Colonic mucosa (tissue), 4 donors: ENCODE results near the gene RABGAP1L. TPM values are rescaled to one million over a fixed set of nuclear protein-coding genes. Genes with fewer than 3 reads are reported as not detected.

Experiments
- DNase-seq: peaks from one replicate; pipeline ENCODE4 v3.0.0-alpha.2; 2020
- H3K27ac ChIP-seq: fragments of 200-600 bp; one replicate; pipeline ENCODE4 v1.8.0; 2021
- H3K27me3 ChIP-seq: fragments of 200-600 bp; one replicate; pipeline ENCODE4 v1.8.0; 2021
- H3K36me3 ChIP-seq: fragments of 200-600 bp; one replicate; pipeline ENCODE4 v1.8.0; 2021
- H3K4me1 ChIP-seq: fragments of 200-600 bp; one replicate; pipeline ENCODE4 v1.8.0; 2021; ENCODE audit warnings: mild to moderate bottlenecking
- H3K4me3 ChIP-seq: fragments of 200-600 bp; one replicate; pipeline ENCODE4 v1.8.0; 2021
- H3K9ac ChIP-seq, 2 donors: one replicate each; pipeline ENCODE4 v1.7.0; 2013; ENCODE audit warnings: control low read depth in 2 of 2, low read depth in 2 of 2, low read length in 2 of 2
- H3K9me3 ChIP-seq: fragments of 200-600 bp; one replicate; pipeline ENCODE4 v1.8.0; 2021
- intact Hi-C: fragments of 100-400 bp; cut with DNase I; formaldehyde crosslinking; loops from one replicate; pipeline ENCODE4 v1.14.1; 2022
- total RNA-seq, 2 donors: library from RNA; stranded (reverse); fragmentation: NEBNext Ultra II Directional in 1 of 2; extraction: Animal tissue kit (Norgen Biotek cat#: 25700) in 1 of 2; gene quantifications; one replicate each; pipeline ENCODE4 v1.2.1, GENCODE V29; 2021
- TF ChIP-seq, protein P1 (sequence below): fragments of 200-600 bp; IDR thresholded peaks from one replicate; pipeline ENCODE4 v1.8.0; 2022; ENCODE audit warnings: antibody characterized with exemption, mild to moderate bottlenecking
- donor health status: healthy.
- donor health status: DM: no; HTN: no; CAD: no.
- donor health status: DM: no; HTN: no; CAD: no.

The RABGAP1L gene
- total RNA-seq, 2 donors from 2014 or later: 50.3 to 87.0 TPM

GRCh38 chr1:174954671-174955669 lies 795.6 kb downstream of the RABGAP1L start:
- Histone ChIP-seq H3K27me3 (no peaks in the 10 kb centered on the region), H3K9me3 (no peaks in the 10 kb centered on the region), H3K36me3 (no peaks in the 10 kb centered on the region), H3K9ac (no peak overlapping the region), H3K27ac (peak overlapping the region; percentile 82), H3K4me1 (peaks cover 12% of the 10 kb centered on the region), H3K4me3 (no peak overlapping the region)
- DNase-seq: no peak
- TF ChIP-seq, protein P1, sequence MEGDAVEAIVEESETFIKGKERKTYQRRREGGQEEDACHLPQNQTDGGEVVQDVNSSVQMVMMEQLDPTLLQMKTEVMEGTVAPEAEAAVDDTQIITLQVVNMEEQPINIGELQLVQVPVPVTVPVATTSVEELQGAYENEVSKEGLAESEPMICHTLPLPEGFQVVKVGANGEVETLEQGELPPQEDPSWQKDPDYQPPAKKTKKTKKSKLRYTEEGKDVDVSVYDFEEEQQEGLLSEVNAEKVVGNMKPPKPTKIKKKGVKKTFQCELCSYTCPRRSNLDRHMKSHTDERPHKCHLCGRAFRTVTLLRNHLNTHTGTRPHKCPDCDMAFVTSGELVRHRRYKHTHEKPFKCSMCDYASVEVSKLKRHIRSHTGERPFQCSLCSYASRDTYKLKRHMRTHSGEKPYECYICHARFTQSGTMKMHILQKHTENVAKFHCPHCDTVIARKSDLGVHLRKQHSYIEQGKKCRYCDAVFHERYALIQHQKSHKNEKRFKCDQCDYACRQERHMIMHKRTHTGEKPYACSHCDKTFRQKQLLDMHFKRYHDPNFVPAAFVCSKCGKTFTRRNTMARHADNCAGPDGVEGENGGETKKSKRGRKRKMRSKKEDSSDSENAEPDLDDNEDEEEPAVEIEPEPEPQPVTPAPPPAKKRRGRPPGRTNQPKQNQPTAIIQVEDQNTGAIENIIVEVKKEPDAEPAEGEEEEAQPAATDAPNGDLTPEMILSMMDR: no peak
- intact Hi-C loops: no loop called here

- Histone ChIP-seq H3K27ac (no peak overlapping the region), H3K4me3 (no peak overlapping the region), H3K27me3 (no peaks in the 10 kb centered on the region)
Measured at GRCh38 chr1:174956086-174956485, 796.8 kb downstream of the RABGAP1L start.

DNA sequence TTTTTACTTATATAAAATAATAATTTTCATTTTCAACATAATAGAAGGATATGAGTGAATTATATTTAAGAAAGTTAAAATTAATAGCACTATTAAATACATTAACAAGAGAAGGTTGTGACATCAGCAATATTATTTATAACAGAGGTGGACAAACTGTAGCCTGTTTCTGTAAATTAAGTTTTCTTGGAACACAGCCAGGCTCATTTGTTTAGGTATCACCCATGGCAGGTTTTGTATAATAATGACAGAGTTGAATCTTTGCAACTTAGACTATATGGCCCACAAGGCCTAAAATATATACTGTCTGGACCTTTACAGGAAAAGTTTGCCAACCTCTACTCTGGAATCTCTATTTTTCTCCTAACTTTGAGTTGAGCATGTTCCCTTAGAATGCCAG lies 797.7 kb downstream of the RABGAP1L start:
- Histone ChIP-seq H3K27me3 (no peaks in the 10 kb centered on the region), H3K9ac (no peak overlapping the region), H3K36me3 (no peaks in the 10 kb centered on the region), H3K4me1 (peaks cover 12% of the 10 kb centered on the region), H3K4me3 (no peak overlapping the region), H3K9me3 (no peaks in the 10 kb centered on the region), H3K27ac (no peak overlapping the region)
- TF ChIP-seq, protein P1: no peak
- intact Hi-C loops: no loop called here
- no peak for DNase-seq

More at GRCh38 chr1:174956086-174956485, 796.8 kb downstream of the RABGAP1L start:
- intact Hi-C loops: no loop called here
- TF ChIP-seq, protein P1: no peak
- no peaks in the 10 kb centered on the region for H3K36me3 ChIP-seq
- DNase-seq: no peak
- peaks cover 12% of the 10 kb centered on the region for H3K4me1 ChIP-seq
- H3K9ac ChIP-seq: no peak overlapping the region
- H3K9me3 ChIP-seq: no peaks in the 10 kb centered on the region

DNA sequence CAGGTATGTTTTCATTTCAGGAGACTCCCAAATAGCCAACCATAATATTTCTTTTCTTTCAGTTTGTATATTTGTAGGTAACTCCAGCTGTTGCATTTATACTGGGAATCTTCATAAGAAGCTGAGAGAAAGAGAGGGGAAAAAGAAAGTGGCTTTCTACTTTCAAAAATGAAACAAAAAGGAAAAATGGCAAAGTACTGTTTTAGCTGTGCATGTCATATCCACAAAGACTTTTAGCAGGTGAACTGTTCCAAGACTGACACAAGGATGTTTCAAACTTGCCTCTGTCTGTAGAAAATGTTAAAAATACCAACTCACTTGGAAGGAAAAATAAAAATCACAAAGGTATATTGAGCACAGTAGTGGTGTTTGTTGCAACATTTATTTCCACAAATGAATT lies 798.5 kb downstream of the RABGAP1L start:
- Histone ChIP-seq H3K9me3 (no peaks in the 10 kb centered on the region), H3K36me3 (no peaks in the 10 kb centered on the region), H3K4me1 (peaks cover 12% of the 10 kb centered on the region), H3K27me3 (no peaks in the 10 kb centered on the region), H3K27ac (no peak overlapping the region), H3K9ac (no peak overlapping the region), H3K4me3 (no peak overlapping the region)
- intact Hi-C loops: no loop called here
- DNase-seq: no peak
- TF ChIP-seq, protein P1: no peak

- peaks cover 14% of the 10 kb centered on the region for H3K4me1 ChIP-seq
- H3K9me3 ChIP-seq: no peaks in the 10 kb centered on the region
- H3K9ac ChIP-seq: no peak overlapping the region
- H3K4me3 ChIP-seq: no peak overlapping the region
- TF ChIP-seq, protein P1: no peak
- intact Hi-C loops: no loop called here
- H3K27me3 ChIP-seq: no peaks in the 10 kb centered on the region
- H3K27ac ChIP-seq: no peak overlapping the region
- H3K36me3 ChIP-seq: no peaks in the 10 kb centered on the region
- DNase-seq: no peak
Measured at GRCh38 chr1:174958396-174958795, 799.1 kb downstream of the RABGAP1L start.
